HG03280 (cell line): ENCODE measurements around the gene CHPT1.
"Not testable (repeated sequence)": the region's sequence is repeated elsewhere in the genome, so short reads cannot be mapped to it uniquely, and the experiment has no call there.

Experiments used
- ATAC-seq: cut with Tn5 transposase; IDR thresholded peaks from one replicate; pipeline ENCODE4 v1.9.1; 2021; ENCODE audit warnings: mild to moderate bottlenecking, moderate library complexity; ENCODE audit not compliant: unreplicated experiment

The CHPT1 gene

GRCh38 chr12:101681627-101682026 is 15.8 kb upstream of the CHPT1 start:
- not testable (repeated sequence) for ATAC-seq

- no peak for ATAC-seq
These were observed 12.3 kb upstream of the CHPT1 start for GRCh38 chr12:101685092-101685491.

GRCh38 chr12:101686176-101686575 is 11.3 kb upstream of the CHPT1 start:
- no peak for ATAC-seq

GRCh38 chr12:101690544-101691098 is 6.8 kb upstream of the CHPT1 start:
- ATAC-seq, result no peak

- no peak for ATAC-seq
These were observed 5.8 kb upstream of the CHPT1 start for GRCh38 chr12:101691503-101692096.

GRCh38 chr12:101694297-101694848 is 3.1 kb upstream of the CHPT1 start:
- no peak for ATAC-seq

- ATAC-seq, result no peak
These were observed 2.5 kb upstream of the CHPT1 start for GRCh38 chr12:101694986-101695385.

- ATAC-seq, result no peak
These were observed 1.7 kb upstream of the CHPT1 start for GRCh38 chr12:101695706-101696105.

GRCh38 chr12:101696251-101697196 is 916 bp upstream of the CHPT1 start:
- ATAC-seq, result peak; percentile 0

GRCh38 chr12:101697930-101698799 is 725 bp downstream of the CHPT1 start:
- peak; percentile 34 for ATAC-seq

GRCh38 chr12:101698800-101699347 is 1.4 kb downstream of the CHPT1 start:
- ATAC-seq, result no peak

GRCh38 chr12:101700299-101700820 is 2.9 kb downstream of the CHPT1 start:
- ATAC-seq, result no peak

GRCh38 chr12:101703487-101703886 is 6.0 kb downstream of the CHPT1 start:
- ATAC-seq, result no peak

- ATAC-seq, result no peak
These were observed 9.0 kb downstream of the CHPT1 start for GRCh38 chr12:101706403-101706802.

- ATAC-seq, result no peak
These were observed 9.8 kb downstream of the CHPT1 start for GRCh38 chr12:101707131-101707782.

GRCh38 chr12:101710288-101710687 is 12.8 kb downstream of the CHPT1 start:
- ATAC-seq, result no peak

- ATAC-seq, result no peak
These were observed 15.7 kb downstream of the CHPT1 start for GRCh38 chr12:101713059-101713682.

- ATAC-seq, result no peak
These were observed 16.5 kb downstream of the CHPT1 start for GRCh38 chr12:101713930-101714329.

- ATAC-seq, result no peak
These were observed 17.5 kb downstream of the CHPT1 start for GRCh38 chr12:101714877-101715444.
